Astrocyte (in vitro differentiated cells and primary cell): ENCODE results near the gene PRRT1. TPM values are rescaled to one million over a fixed set of nuclear protein-coding genes. Genes with fewer than 3 reads are reported as not detected.

ENCODE experiments used
- DNase-seq: peaks from one replicate; pipeline ENCODE4 v3.0.0-alpha.2; 2010; ENCODE audit warnings: low read depth
- FAIRE-seq: peaks from 2 replicates; lab custom pipeline; 2011; peaks lifted over from hg19 to GRCh38; lab: Jason Lieb, UNC
- H2AFZ ChIP-seq: 2 replicates; pipeline ENCODE4 v1.6.0; 2012; ENCODE audit warnings: low read depth, low read length, inconsistent platforms
- H3K27ac ChIP-seq: 2 replicates; pipeline ENCODE4 v1.5.1; 2011; ENCODE audit warnings: low read depth, low read length, inconsistent platforms
- H3K27me3 ChIP-seq: 2 replicates; pipeline ENCODE4 v1.6.0; 2011; ENCODE audit warnings: low read length, inconsistent platforms; ENCODE audit not compliant: insufficient read depth
- H3K36me3 ChIP-seq: 2 replicates; pipeline ENCODE4 v1.5.1; 2011; ENCODE audit warnings: low read length, inconsistent platforms; ENCODE audit not compliant: insufficient read depth
- H3K4me1 ChIP-seq: 2 replicates; pipeline ENCODE4 v1.5.1; 2011; ENCODE audit warnings: low read length, inconsistent platforms; ENCODE audit not compliant: insufficient read depth
- H3K4me2 ChIP-seq: 2 replicates; pipeline ENCODE4 v1.6.0; 2012; ENCODE audit warnings: low read length, inconsistent platforms
- H3K4me3 ChIP-seq: 2 replicates; pipeline ENCODE4 v1.5.1; 2011; ENCODE audit warnings: low read depth, mild to moderate bottlenecking, low read length, inconsistent platforms; ENCODE audit not compliant: insufficient read depth
- H3K79me2 ChIP-seq: 2 replicates; pipeline ENCODE4 v1.6.0; 2012; ENCODE audit warnings: mild to moderate bottlenecking, low read length, inconsistent platforms; ENCODE audit not compliant: insufficient read depth
- H3K9ac ChIP-seq: 2 replicates; pipeline ENCODE4 v1.6.0; 2012; ENCODE audit warnings: mild to moderate bottlenecking, low read length, inconsistent platforms
- H3K9me3 ChIP-seq: 2 replicates; pipeline ENCODE4 v1.5.1; 2012; ENCODE audit warnings: low read depth, mild to moderate bottlenecking, low read length, inconsistent platforms; ENCODE audit not compliant: insufficient read depth
- H4K20me1 ChIP-seq: 2 replicates; pipeline ENCODE4 v1.6.0; 2012; ENCODE audit warnings: low read length, inconsistent platforms; ENCODE audit not compliant: insufficient read depth
- H3K27ac Mint-ChIP-seq: one replicate; pipeline ENCODE4 v1.8.0; 2021; ENCODE audit warnings: mild to moderate bottlenecking, mixed read lengths; ENCODE audit not compliant: unreplicated experiment
- H3K27me3 Mint-ChIP-seq: one replicate; pipeline ENCODE4 v1.8.0; 2021; ENCODE audit warnings: low read depth, mixed read lengths; ENCODE audit not compliant: unreplicated experiment
- H3K36me3 Mint-ChIP-seq: one replicate; pipeline ENCODE4 v1.8.0; 2021; ENCODE audit warnings: low read depth, mixed read lengths; ENCODE audit not compliant: unreplicated experiment
- H3K4me1 Mint-ChIP-seq: one replicate; pipeline ENCODE4 v1.8.0; 2021; ENCODE audit warnings: low read depth, mixed read lengths; ENCODE audit not compliant: unreplicated experiment
- H3K4me3 Mint-ChIP-seq: one replicate; pipeline ENCODE4 v1.8.0; 2021; ENCODE audit warnings: mild to moderate bottlenecking, moderate library complexity, mixed read lengths; ENCODE audit not compliant: unreplicated experiment
- H3K9me3 Mint-ChIP-seq: one replicate; pipeline ENCODE4 v1.8.0; 2021; ENCODE audit warnings: mild to moderate bottlenecking, mixed read lengths; ENCODE audit not compliant: unreplicated experiment
- EZH2 ChIP-seq: IDR thresholded peaks from 2 replicates; pipeline ENCODE4 v1.6.1; 2012; ENCODE audit warnings: mild to moderate bottlenecking, low read length, inconsistent platforms; ENCODE audit not compliant: insufficient read depth
- total RNA-seq: library from RNA; stranded (reverse); gene quantifications from 2 replicates; pipeline ENCODE4 v1.2.1, GENCODE V29; 2021
- TF ChIP-seq, protein P1 (sequence below): IDR thresholded peaks from 2 replicates; pipeline ENCODE4 v1.5.1; 2011; ENCODE audit warnings: low read depth, mild to moderate bottlenecking, inconsistent platforms, low read length, moderate library complexity; ENCODE audit not compliant: insufficient read depth

PRRT1 gene
- total RNA-seq, 1 donor from 2014 or later: 0.45 TPM

DNA sequence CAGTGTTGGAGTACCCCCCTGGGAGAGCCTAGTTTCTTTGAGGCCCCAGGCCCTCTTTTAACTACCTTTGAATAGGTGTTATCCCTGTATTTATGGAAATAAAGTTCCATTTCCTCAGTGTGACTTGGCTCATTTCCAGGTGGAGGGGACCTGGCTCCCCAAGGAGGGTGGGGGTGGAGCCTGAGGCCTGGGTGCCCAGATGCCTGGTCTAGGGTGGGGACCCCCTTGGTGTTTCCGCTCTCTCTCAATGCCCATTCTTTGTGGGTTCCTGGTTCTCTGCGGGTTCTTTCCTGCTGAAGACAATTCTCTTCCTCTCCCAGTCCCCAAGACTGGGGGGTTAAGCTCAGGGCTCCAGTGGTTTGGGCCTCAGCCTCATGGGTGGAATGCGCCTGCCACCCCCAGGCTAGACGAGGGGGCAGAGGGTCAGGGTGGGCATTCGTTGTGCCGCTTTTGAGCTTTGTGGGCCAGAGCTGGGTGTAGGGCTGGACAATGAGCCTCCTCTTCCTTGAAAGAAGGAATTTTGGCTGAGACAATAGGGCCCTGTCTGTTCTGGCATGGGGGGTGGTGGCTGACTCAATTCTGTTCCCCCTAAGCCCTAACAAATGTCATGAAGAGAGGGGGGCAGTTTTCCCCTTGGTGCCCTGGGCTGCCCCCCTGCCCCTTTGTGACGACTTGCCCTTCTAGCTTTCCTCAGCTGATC is 12.0 kb upstream of the PRRT1 start:
- H4K20me1 ChIP-seq: no peaks in the 10 kb centered on the region
- Mint-ChIP-seq H3K9me3 (peaks cover 2% of the 10 kb centered on the region), H3K27ac (no peak overlapping the region), H3K4me1 (peaks cover 11% of the 10 kb centered on the region), H3K36me3 (peaks cover 23% of the 10 kb centered on the region), H3K27me3 (no peaks in the 10 kb centered on the region), H3K4me3 (no peak overlapping the region)
- H3K4me3 ChIP-seq: no peak overlapping the region
- FAIRE-seq (no peak), DNase-seq (no peak)
- no peak overlapping the region for H3K27ac ChIP-seq
- TF ChIP-seq EZH2: no peak
- TF ChIP-seq, protein P1, sequence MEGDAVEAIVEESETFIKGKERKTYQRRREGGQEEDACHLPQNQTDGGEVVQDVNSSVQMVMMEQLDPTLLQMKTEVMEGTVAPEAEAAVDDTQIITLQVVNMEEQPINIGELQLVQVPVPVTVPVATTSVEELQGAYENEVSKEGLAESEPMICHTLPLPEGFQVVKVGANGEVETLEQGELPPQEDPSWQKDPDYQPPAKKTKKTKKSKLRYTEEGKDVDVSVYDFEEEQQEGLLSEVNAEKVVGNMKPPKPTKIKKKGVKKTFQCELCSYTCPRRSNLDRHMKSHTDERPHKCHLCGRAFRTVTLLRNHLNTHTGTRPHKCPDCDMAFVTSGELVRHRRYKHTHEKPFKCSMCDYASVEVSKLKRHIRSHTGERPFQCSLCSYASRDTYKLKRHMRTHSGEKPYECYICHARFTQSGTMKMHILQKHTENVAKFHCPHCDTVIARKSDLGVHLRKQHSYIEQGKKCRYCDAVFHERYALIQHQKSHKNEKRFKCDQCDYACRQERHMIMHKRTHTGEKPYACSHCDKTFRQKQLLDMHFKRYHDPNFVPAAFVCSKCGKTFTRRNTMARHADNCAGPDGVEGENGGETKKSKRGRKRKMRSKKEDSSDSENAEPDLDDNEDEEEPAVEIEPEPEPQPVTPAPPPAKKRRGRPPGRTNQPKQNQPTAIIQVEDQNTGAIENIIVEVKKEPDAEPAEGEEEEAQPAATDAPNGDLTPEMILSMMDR: no peak
- no peak overlapping the region for H3K4me2 ChIP-seq
- H3K79me2 ChIP-seq: no peaks in the 10 kb centered on the region
- H3K27me3 ChIP-seq: no peaks in the 10 kb centered on the region
- peaks cover 3% of the 10 kb centered on the region for H3K4me1 ChIP-seq
- H3K9me3 ChIP-seq: no peaks in the 10 kb centered on the region
- no peaks in the 10 kb centered on the region for H3K36me3 ChIP-seq
- H3K9ac ChIP-seq: no peak overlapping the region
- H2AFZ ChIP-seq: no peak overlapping the region

DNA sequence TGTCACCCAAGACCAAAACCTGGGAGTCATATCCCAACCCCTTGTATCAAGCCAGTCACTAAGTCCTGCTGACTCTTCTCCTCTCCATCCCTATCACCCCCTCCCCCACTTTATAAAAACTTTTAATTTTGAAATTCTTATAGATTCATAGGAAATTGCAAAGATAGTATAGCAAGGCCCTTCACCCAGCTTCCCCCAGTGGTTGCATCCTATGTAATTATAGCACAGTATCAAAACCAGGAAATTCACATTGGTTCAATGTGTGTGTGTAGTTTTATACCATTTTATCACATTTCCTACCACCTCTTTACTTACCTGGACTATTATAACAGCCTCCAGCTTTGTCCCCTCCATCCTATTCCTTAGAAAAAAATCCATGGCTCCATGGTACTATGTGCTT is 6.3 kb upstream of the PRRT1 start:
- no peak overlapping the region for H3K4me3 Mint-ChIP-seq
- no peaks in the 10 kb centered on the region for H3K27me3 Mint-ChIP-seq
- no peak overlapping the region for H3K4me2 ChIP-seq
- H3K27ac Mint-ChIP-seq: no peak overlapping the region
- peaks cover 11% of the 10 kb centered on the region for H3K36me3 ChIP-seq
- H3K4me1 ChIP-seq: peaks cover 12% of the 10 kb centered on the region
- H2AFZ ChIP-seq: no peak overlapping the region
- no peak overlapping the region for H3K9ac ChIP-seq
- FAIRE-seq: no peak
- H3K9me3 Mint-ChIP-seq: no peaks in the 10 kb centered on the region
- H3K36me3 Mint-ChIP-seq: peaks cover 16% of the 10 kb centered on the region
- H3K9me3 ChIP-seq: no peaks in the 10 kb centered on the region
- H3K79me2 ChIP-seq: peaks cover 17% of the 10 kb centered on the region
- H3K4me3 ChIP-seq: no peak overlapping the region
- no peak for DNase-seq
- peaks cover 9% of the 10 kb centered on the region for H4K20me1 ChIP-seq
- no peaks in the 10 kb centered on the region for H3K27me3 ChIP-seq
- H3K27ac ChIP-seq: no peak overlapping the region
- peaks cover 11% of the 10 kb centered on the region for H3K4me1 Mint-ChIP-seq
- TF ChIP-seq EZH2: no peak
- TF ChIP-seq, protein P1: no peak

DNA sequence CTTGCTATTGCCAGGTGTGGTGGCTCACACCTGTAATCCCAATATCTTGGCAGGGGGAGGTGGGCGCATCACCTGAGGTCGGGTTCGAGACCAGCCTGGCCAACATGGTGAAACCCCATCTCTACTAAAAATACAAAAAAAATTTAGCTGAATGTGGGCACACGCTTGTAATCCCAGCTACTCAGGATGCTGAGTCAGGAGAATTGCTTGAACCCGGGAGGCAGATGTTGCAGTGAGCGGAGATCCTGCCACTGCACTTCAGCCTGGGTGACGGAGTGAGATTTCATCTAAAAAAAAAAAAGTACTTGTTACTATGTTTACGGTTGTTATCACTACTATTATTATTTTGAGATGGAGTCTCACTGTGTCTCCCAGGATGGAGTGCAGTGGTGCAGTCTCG is 5.2 kb upstream of the PRRT1 start:
- no peak for FAIRE-seq

More for the DNA sequence above, 5.2 kb upstream of the PRRT1 start:
- DNase-seq: no peak
- Mint-ChIP-seq H3K4me3 (no peak overlapping the region), H3K27me3 (no peaks in the 10 kb centered on the region), H3K27ac (no peak overlapping the region), H3K4me1 (peaks cover 19% of the 10 kb centered on the region), H3K9me3 (no peaks in the 10 kb centered on the region), H3K36me3 (peaks cover 12% of the 10 kb centered on the region)
- Histone ChIP-seq H3K4me2 (no peak overlapping the region), H3K27me3 (no peaks in the 10 kb centered on the region), H3K27ac (no peak overlapping the region), H3K36me3 (peaks cover 11% of the 10 kb centered on the region), H3K9ac (no peak overlapping the region), H3K79me2 (peaks cover 17% of the 10 kb centered on the region), H3K4me1 (peaks cover 24% of the 10 kb centered on the region), H4K20me1 (peaks cover 9% of the 10 kb centered on the region), H3K9me3 (no peaks in the 10 kb centered on the region), H2AFZ (no peak overlapping the region), H3K4me3 (no peak overlapping the region)
- TF ChIP-seq EZH2: no peak
- TF ChIP-seq, protein P1: no peak
